AG08396 (cell line): ENCODE measurements around the gene DNLZ.
"Not testable (repeated sequence)": the region's sequence is repeated elsewhere in the genome, so short reads cannot be mapped to it uniquely, and the experiment has no call there.

Experiments used
- DNase-seq: peaks from one replicate; pipeline ENCODE4 v3.0.0; 2012; ENCODE audit warnings: low spot score, mixed read lengths

DNLZ gene

GRCh38 chr9:136331030-136331429 is 32.5 kb downstream of the DNLZ start:
- no peak for DNase-seq

DNA sequence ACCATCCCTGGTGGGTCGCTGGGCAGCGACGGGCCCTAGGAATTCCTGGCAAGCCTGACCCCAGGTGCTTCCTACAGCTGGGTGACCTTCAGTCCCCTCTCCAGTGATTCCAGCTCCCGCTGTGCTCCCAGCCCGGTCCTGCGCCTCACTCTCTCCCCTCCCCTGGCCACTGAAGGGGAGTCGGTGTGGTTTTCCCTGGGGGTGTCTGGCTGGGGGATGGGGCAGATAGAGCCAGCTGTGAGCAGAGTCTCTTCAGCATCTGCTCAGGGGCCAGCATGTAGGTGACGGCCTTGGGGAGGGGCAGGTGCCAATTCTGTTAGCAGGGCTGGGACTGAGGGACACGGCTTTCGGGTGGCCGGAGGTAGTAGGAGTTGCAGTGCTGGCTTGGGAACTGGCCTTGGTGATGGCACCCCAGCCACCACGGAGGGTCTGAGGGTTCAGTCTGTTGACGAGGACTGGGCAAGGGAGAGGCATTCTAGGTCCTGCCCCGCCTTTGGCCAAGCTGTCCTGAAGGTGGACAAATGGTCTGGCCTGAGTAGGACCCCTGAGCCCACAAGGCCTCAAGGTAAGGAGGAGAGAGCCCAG is 33.0 kb downstream of the DNLZ start:
- DNase-seq = no peak

GRCh38 chr9:136329636-136330405 is 33.7 kb downstream of the DNLZ start:
- no peak for DNase-seq

DNA sequence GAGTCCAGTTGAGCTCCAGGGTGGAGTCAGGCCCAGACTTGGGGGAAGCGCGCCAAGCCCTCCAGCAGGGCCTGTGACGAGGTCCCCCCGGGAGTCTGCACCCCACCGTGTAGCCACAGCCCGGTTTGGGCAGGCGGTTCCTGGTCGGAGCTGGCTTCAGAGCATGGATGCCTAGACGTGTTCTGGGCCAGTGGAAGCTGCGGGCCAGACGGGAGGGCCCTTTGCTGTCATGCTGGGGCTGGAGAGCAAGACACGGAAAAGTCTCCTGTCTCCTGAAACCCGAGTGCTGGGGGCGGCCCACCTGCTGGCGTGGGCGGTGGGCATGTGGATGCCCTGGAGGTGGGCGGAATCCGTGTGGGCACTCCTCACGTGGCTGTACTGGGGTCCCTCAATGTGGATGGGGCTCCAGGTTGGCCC is 34.3 kb downstream of the DNLZ start:
- peak; percentile 47 for DNase-seq

GRCh38 chr9:136328622-136329041 is 34.9 kb downstream of the DNLZ start:
- peak; percentile 73 for DNase-seq

DNA sequence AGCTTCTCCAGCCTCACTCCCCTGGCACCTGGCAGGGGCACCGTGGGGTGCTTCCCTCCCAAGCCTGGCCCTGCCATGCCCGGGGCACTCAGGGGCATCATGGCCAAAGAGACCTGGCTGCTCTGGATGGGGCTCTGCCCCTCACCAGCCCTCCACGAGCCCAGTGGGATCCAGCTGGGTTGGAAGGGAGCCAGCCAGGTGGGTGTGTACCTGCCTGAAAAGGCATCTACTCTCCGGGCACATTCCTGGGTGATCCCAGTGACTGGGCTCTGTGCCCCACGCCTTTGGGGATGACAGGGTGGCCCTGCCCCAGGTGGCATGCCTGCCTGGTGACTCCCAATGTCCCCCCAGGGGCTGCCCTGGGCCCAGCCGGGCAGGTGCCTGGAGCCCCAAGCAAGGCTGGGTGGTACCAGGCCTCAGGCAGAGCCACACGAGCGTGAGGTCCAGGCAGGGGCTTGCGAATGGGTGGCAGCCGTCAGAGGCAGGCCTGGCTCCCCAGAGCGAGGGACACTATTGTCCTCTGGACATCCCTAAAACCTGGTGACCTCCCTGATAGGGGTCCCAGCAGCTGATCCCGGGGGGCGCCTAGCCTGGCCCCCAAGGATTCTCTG is 35.4 kb downstream of the DNLZ start:
- DNase-seq = no peak

DNA sequence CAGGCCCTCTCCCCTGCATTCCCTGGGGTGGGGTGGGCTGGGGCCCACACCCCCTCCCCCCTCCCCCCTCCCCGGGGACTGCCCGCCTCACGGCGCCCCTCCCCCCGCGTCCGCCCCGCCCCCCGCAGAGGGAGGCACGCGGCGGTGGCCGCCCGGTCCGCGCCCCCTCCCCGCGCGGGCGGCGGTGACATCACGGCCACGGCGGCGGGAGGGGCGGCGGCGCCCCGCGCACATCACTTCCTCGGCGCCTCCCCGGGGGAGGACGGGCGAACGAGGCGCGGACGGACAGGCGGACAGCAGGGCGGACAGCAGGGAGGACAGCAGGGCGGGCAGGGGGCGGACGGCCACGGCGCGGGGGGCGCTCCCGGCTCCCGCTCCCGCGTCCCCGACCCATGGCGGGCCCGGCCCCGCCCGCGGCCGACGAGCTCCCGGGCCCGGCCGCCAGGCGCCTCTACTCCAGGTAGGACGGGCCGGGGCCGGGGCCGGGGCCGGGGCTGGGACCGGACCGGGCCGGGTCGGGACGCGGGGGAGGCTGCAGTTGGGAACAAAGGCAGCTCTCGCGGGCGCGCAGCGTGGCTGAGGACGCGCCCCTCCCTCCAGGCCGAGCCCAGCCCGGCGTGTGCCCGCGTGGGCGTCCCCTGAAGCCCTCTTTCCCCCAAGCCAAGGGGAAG is 36.1 kb downstream of the DNLZ start, which contains the start of gene GPSM1:
Gene GPSM1, plus strand, starts transcription at position 236 of the 671 bp plus-strand sequence. Its CDS starts 157 bp downstream, at position 393.
- peak; percentile 90 for DNase-seq

GRCh38 chr9:136326761-136327303 is 36.7 kb downstream of the DNLZ start:
- peak; percentile 42 for DNase-seq

GRCh38 chr9:136326061-136326760 is 37.3 kb downstream of the DNLZ start:
- DNase-seq = peak; percentile 94

GRCh38 chr9:136325358-136325757 is 38.2 kb downstream of the DNLZ start:
- DNase-seq = no peak

DNA sequence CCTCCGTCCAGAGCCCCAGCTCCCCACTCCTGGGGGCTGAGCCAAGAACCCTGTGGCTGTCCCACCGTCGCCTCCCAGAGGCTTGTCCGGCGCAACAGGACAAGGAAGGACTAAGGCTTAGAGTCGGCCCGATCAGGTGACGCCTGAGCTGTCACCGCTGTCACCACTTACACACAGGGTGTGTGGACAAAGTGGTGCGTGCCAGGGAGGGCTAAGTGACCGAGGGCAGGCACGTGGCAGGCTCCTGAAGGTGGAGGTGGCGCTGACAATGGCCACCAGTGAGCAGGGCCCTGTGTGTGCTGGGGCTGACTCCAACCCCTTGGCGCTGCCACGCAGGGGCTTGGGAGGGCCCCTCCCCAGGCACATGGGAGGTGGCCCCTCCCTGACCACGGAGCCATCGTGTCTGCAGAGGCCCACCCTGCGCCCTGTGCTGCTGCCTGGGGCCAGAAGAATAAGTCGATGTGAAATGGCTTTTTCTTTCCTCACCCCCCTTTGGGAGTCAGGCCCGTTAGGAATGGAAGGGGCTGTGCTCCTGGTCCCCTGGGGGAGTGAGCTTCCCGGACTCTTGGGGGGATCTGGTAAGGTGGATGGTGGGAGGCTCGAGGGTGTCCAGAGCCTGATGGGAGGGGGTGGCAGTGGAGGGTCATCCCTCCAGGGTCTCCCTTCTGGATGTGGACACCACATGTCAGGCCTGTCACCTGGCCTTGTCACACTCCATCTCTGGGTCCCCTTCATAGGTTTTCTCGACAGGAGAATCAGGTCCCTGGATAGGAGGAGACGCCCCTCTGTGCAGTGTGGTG is 38.8 kb downstream of the DNLZ start:
- DNase-seq = no peak

- DNase-seq = no peak
Observed at GRCh38 chr9:136323371-136323789, 40.2 kb downstream of the DNLZ start.

GRCh38 chr9:136322756-136323330 is 40.7 kb downstream of the DNLZ start:
- DNase-seq = no peak

GRCh38 chr9:136321561-136321960 is 42.0 kb downstream of the DNLZ start:
- DNase-seq = no peak

- not testable (repeated sequence) for DNase-seq
Observed at GRCh38 chr9:136320972-136321371, 42.6 kb downstream of the DNLZ start.

- not testable (repeated sequence) for DNase-seq
Observed at GRCh38 chr9:136319955-136320354, 43.6 kb downstream of the DNLZ start.

GRCh38 chr9:136319244-136319643 is 44.3 kb downstream of the DNLZ start:
- not testable (repeated sequence) for DNase-seq

GRCh38 chr9:136318776-136319241 is 44.7 kb downstream of the DNLZ start:
- no peak for DNase-seq

DNA sequence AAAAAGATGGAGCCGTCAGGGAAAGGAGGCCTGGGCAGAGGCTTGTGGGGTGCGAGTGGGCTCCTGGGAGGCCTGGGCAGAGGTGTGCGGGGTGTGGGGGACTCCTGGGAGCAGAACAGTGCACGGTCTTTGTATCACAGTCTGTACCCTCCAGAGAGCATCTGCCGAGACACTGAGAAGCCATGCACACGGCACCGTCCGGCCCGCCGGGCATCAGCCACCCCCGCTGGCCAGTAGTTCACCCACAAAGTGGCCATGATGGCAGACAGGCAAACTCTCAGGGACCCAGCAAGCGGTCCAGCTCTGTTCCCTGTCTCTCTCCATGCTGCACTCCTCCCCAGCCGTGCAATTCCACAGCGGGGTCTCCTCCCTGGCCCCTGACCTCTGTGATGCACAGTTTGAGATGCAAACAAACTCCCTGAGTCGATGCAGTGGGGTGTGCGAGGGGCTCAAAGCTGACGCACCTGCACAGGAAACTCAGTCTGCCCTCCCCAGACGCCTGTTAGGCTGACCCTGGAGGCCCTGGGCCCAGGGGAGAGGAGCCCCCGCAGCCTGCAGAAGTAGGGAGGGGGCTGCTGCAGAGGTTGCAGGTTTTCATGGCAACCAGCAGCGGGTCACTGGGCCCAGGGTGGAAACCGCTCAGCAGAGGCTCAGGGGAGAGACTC is 45.3 kb downstream of the DNLZ start:
- DNase-seq = no peak

DNA sequence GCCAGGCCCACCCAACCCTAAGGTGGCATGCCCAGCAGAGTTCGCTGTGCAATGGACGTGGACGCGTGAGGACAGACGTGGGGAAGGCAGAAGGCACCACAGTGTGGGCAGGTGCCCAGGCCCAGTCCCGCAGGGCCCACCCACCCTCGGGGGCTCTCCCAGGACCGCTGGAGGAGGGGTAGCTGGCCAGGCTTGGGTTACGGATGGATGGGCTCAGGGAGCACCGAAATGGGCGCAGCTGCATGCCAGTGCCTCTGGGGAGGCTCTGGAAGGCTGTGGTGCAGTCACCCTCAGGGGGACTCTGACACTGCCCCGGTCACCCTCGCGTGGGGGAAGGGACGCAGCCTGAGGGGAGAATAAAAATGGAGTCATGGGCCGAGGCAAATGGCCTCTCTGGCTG is 45.8 kb downstream of the DNLZ start:
- no peak for DNase-seq
